Measurements from ENCODE around the gene KRTDAP.

Gene KRTDAP, protein sequence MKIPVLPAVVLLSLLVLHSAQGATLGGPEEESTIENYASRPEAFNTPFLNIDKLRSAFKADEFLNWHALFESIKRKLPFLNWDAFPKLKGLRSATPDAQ

DNA sequence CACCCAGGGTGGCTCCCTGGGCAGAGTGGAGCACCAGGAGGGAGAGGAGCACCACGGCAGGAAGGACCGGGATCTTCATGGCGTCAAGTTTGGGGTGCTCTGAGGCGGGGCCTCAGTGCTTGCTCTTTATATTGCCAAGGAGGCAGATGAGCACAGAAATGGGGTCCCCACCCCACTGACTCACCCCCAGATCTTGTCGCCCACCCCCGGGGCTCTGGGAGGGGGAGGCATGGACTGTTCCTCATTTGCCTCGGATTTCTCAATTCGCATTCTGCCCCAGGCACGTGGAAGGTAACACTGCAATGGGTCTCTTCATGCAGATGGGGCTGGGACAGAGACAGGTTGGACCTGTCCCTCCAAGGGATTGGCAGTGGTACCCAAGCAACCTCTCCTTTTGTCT is at the start of gene KRTDAP:
Gene KRTDAP, minus strand, starts transcription at position 101 of the 400 bp plus-strand sequence. Its CDS starts 22 bp downstream, at position 79.
- DNase-seq, result no peak

DNA sequence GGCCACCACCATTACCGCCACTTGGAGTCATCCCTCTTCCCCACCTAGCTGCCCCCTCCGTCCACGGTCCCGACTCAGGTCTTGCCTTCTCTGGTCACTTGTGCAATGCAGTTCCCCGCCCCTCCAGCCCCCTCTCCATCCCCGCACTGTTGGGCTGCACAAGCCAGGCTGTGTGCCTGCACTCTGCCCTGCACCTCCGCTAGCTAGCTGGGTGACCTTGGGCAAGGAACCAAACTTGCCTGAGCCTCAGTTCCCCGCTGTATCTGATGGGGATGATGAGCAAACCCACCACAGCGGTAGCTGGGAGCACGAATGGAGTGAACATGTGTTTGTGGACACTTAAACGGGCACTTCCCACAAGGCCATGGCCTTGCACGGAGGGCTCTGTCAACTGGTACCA is 49.6 kb upstream of the KRTDAP start:
- DNase-seq, result no peak

- no peak for DNase-seq
Measured at GRCh38 chr19:35539314-35539713, 49.0 kb upstream of the KRTDAP start.

- no peak for DNase-seq
Measured at GRCh38 chr19:35534803-35535480, 44.7 kb upstream of the KRTDAP start.

- peak; percentile 19 for DNase-seq
Measured at GRCh38 chr19:35533822-35534392, 43.6 kb upstream of the KRTDAP start.

DNA sequence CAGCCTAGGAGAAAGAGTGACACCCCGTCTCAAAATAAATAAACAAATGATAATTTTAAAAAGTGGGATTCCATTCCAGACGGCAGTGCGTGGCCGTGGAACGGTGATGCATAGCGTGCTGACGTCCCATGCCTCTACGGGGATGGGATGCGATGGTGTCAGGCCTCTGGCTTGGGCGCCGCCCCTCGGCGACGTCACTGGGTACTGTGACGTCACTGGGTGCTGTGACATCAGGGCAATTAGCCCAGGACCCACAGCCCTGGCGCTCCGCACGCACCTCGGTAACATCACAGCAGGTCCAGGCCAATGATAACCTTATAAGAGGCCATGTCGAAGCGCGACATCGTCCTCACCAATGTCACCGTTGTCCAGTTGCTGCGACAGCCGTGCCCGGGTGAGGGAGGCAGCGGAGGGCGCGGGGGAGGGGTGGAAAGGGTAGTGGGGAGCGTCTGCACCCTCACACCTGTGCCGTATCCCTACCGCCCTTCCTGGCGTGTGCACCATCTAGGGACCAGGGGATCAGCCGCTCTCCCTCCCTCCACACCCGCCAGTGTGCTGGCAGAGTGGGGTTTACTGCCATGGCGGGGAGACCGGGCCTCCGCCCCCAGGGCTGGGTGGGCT is 43.0 kb upstream of the KRTDAP start, which contains the start of gene GAPDHS:
Gene GAPDHS, plus strand, starts transcription at position 256 of the 621 bp plus-strand sequence. Its CDS starts 72 bp downstream, at position 328.
- DNase-seq, result no peak

DNA sequence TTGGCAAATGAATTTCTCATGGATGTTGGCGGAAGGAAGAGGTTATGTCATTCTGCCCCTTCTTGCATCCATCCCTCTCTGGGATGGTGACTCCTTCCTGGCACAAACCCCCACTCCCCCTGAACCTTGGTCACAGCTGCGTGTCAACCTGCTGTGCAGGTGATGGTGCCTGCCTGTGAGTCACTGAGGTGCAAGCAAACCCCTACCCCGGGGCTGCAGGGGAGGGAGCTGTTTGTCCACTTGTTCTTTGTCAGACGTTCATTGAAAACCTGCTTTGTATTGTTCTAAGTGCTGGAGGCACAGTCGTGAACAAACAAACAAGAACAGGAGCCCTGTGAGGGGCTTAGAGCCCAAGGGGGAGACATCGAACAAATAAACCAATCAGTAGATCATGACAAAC is 41.0 kb upstream of the KRTDAP start:
- no peak for DNase-seq

DNA sequence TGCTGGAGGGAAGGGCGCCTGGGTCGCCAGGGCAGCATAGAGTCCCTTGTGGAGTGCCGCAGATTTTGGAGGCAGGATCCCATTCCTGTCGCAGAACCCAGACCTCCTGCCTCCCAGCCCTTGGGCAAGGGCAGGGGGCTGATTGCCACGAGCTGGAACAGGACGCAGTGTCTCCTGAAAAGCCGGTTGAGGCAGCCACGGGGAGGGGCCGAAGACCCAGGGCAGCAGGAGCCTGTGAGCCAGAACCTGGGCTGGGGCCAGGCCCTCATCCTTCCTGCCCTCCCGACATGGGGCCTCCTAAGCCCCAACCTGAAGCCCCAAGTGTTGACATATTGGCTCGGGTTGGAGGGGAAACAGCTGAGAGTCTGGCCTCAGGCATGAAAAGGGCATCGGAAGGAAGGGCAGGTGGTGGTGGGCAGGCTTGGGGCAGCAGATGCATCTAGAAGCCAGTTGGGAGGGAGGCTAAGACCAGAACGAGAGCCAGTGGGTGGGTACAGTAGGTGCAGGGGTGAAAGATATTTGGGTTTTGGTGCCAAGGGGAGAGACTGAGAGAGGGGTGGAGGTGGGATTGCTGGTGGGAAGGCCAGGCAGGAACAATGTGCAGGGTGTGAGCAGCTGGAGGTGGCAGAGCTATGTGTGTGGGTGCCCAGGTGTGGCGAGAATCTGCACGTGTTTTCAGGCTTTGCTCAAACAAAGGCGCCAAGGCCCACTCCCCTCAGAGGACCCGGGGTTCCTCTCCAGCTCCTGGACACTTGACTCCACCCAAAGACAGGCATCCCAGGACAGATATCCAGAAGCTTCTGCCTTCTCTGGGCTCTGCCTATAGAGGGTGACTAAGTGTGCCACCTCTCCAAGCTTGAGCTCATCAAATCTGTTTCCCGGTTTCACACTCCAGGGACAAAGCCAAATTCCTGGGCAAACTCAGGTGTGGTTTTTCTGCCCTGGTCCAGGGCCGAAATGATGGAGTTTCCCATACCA is 39.3 kb upstream of the KRTDAP start:
- DNase-seq, result no peak

- DNase-seq, result peak; percentile 51
Measured at GRCh38 chr19:35528218-35529038, 38.2 kb upstream of the KRTDAP start, which contains the start of gene SBSN. TSS of gene SBSN (minus strand) at chr19:35528311. CDS start at chr19:35528281, 30 bp downstream.

DNA sequence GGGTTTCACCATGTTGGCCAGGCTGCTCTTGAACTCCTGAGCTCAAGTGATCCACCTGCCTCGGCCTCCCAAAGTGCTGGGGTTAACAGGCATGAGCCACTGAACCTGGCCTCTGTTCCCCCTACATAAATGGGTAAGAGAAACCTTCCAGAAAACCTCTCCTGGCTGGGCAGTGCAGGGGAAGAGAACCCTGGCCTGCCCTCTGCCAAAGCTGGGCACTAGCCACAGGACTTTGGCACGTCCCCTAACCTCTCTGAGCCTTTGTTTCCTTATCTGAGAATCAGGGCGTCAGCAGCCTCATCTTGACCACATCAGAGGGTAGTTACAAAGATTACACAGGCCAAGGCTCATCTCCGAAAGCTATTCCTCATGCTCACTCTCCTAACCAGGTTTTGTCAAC is 35.6 kb upstream of the KRTDAP start:
- no peak for DNase-seq

DNA sequence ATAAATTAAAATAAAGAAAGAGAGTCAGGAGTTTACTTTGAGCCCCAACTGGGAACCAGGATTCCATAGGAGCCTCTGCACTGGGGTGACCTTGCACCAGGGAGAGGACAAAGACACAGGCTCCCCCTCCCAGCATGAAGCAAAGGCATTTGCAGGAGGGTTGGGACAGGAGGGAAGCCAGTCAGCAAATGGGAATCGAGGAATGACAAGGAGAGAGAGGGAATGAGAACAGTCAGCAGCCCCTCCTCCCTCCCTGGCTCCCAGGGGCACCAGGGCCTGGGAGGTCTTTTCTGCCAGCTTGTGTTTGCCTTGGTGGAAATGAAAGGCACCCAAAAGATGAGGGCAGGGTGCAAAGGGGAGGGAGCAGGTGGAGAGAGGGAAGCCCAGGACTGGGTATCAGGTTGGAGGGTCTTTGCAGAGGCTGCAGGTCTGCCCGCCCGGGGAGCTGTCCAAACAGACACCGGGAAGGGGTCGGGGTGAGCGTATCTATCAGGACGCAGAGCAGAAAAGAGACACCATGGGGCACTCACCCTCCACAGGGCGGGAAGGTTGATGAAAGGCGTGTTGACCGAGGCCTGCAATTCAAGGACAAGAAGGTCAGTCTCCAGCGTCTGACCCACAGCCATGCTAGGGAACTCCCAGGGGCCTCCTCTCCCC is 34.0 kb upstream of the KRTDAP start:
- DNase-seq, result no peak

- DNase-seq, result no peak
Measured at GRCh38 chr19:35522745-35523327, 32.6 kb upstream of the KRTDAP start.

GRCh38 chr19:35521124-35521743 is 31.0 kb upstream of the KRTDAP start:
- no peak for DNase-seq

DNA sequence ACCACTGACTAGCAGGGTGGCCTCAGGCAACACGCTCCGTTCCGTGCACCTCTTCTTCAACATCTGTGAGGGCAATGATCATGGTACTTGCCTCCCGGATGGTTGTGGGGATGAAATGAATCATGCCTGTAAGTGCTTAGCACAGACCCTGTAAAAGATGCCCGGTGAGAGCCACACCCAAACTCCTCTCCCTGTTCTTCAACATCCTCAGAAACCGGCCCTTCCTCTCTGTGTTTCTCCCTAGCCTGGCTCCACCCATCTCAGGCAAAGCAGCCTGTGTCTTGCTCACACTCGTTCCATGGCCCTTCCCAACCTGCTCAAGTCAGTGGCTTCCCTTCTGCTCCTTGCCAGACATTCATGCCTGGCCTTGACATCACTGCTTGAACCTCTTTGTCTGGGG is 29.0 kb upstream of the KRTDAP start:
- DNase-seq, result no peak

DNA sequence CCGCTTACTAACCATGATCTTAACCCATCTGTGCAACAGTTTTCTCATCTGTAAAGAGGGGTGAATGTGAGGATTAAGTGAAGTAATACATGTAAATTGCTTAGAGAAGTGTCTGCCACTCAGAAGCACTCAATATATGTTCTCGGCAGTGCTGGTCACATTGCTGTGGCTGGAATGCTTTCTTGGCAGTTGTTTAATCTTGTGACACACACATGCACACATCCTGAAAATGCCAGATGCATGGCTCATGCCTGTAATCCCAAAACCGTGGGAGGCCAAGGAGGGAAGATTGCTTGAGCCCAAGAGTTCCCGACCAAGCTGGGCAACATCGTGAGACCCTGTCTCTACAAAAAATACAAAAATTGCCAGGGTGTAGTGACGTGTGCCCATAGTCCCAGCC is 28.0 kb upstream of the KRTDAP start:
- DNase-seq, result no peak

DNA sequence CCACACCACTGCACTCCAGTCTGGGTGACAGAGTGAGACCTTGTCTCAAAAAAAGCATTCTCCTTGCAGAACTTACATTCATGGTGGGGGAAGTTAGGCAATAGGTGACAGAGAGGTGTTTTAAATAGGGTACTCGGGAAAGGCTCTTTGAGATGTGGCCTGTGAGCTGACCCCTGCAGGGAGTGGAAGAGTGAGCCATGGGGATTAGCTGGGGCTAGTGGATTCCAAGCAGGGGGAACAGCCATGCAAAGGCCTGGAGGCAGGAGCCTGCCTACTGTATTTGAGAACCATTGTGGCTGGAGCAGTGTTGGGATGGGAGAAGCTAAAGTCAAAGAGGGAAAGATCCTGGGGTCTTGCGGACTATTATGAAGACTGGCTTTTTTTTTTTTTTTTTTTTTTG is 27.1 kb upstream of the KRTDAP start:
- DNase-seq, result no peak

DNA sequence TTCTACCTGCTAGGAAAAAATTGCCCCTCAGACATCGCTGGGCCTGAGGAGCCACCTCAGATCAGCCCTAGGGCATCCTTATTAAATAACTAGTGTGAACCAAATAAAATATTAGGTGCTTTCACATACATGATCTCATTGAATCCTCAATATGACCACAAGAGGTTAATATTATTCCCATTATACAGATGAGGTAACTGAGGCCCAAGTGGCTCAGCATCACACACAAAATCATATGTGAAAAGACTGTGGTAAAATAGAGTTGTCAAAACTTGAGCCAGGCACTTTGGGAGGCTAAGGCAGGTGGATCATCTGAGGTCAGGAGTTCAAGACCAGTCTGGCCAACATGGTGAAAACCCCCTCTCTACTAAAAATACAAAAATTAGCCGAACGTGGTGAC is 26.0 kb upstream of the KRTDAP start:
- DNase-seq, result no peak

- no peak for DNase-seq
Measured at GRCh38 chr19:35514282-35514809, 24.1 kb upstream of the KRTDAP start.

DNA sequence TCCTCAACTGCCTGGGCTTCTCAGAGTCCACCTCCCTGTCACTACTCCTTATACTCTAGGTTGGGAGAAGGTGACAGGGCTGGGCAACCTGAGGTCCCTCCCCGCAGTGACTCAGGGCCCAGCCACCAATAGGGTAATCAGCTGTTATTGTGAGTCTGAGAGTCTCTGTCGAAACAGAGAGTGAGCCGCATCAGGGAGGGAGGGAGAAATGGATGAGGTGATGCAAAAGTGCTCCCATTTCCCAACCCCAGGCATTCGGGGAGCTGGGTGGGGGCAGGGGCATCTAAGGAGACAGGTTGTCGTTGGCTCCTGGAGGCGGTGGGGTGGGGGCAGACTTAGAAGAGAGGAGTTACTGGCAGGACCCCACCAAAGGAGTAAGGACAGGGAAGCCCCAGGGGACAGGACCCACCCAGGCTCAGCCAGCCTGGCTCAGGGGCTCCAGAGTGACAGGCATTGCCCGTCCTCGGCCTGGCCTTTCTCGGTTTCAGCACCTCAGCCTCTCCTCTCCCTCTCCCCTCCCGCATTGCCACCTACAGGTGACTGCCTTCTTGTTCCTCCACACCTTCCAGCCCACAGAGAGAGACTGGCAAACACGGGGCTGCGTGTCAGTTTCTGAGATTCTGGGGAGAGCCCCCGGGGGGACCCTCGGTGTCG is 23.5 kb upstream of the KRTDAP start, which contains the start of gene DMKN:
Gene DMKN, minus strand, starts transcription at position 22 of the 654 bp plus-strand sequence. CDS start 174 bp downstream, outside the sequence.
- DNase-seq, result no peak
